IMR-90 (cell line): Measurements from ENCODE around the gene GAPVD1. TPM values are rescaled to one million over a fixed set of nuclear protein-coding genes. Genes with fewer than 3 reads are reported as not detected.

ENCODE experiments used
- ATAC-seq: fragments of 200-7000 bp; cut with Tn5 transposase; 2 replicates; pipeline ENCODE4 v1.9.1; 2020; ENCODE audit warnings: low read depth, mild to moderate bottlenecking, moderate library complexity
- BruUV-seq: library from RNA; stranded (reverse); fragments of 400-500 nt; replicated peaks from 2 replicates; lab custom pipeline; 2021; lab: Mats Ljungman, UMichigan
- CTCF ChIA-PET: fragments of 300-600 bp; formaldehyde crosslinking; extraction: SDS; loops from one replicate; lab custom pipeline; 2021; ENCODE audit warnings: antibody characterized with exemption; lab: Yijun Ruan, JAX
- POLR2A ChIA-PET: fragments of 300-600 bp; sonication (Branson Sonifier 250); formaldehyde crosslinking; loops from one replicate; lab custom pipeline; 2022; ENCODE audit warnings: antibody characterized with exemption; ENCODE audit not compliant: unreplicated experiment; lab: Charles Lee
- DNase-seq: peaks from one replicate; pipeline ENCODE4 v3.0.0; 2013
- H2AFZ ChIP-seq: replicated peaks from 2 replicates; pipeline ENCODE3; 2013; ENCODE audit warnings: low read length, mild to moderate bottlenecking; ENCODE audit not compliant: poor library complexity
- H2AK5ac ChIP-seq: 2 replicates; pipeline ENCODE4 v1.6.1; 2013; ENCODE audit warnings: low read depth, low read length, inconsistent platforms
- H2AK9ac ChIP-seq: replicated peaks from 2 replicates; pipeline ENCODE3; 2013; ENCODE audit warnings: mild to moderate bottlenecking, low read depth, low read length, moderate library complexity; ENCODE audit not compliant: poor library complexity
- H2BK120ac ChIP-seq: 2 replicates; pipeline ENCODE4 v1.6.1; 2013; ENCODE audit warnings: low read depth, low read length, inconsistent platforms
- H2BK15ac ChIP-seq: 3 replicates; pipeline ENCODE4 v1.6.1; 2013; ENCODE audit warnings: low read depth, low read length, inconsistent platforms
- H2BK20ac ChIP-seq: 2 replicates; pipeline ENCODE4 v1.6.1; 2013; ENCODE audit warnings: low read depth, mild to moderate bottlenecking, inconsistent platforms, low read length, moderate library complexity
- H2BK5ac ChIP-seq: 2 replicates; pipeline ENCODE4 v1.6.1; 2013; ENCODE audit warnings: mild to moderate bottlenecking, low read depth, low read length, inconsistent platforms; ENCODE audit not compliant: poor library complexity, severe bottlenecking
- H3K14ac ChIP-seq: replicated peaks from 2 replicates; pipeline ENCODE4 v1.6.1; 2013; ENCODE audit warnings: low read depth, low read length, inconsistent platforms
- H3K18ac ChIP-seq: 2 replicates; pipeline ENCODE4 v1.6.1; 2013; ENCODE audit warnings: low read depth, low read length, control low read depth
- H3K23ac ChIP-seq: 2 replicates; pipeline ENCODE4 v1.6.1; 2013; ENCODE audit warnings: low read depth, low read length, inconsistent platforms
- H3K27ac ChIP-seq: 2 replicates; pipeline ENCODE4 v1.5.1; 2013; ENCODE audit warnings: mild to moderate bottlenecking, control low read depth, low read length; ENCODE audit not compliant: insufficient read depth
- H3K27me3 ChIP-seq: 2 replicates; pipeline ENCODE4 v1.6.1; 2013; ENCODE audit warnings: low read length; ENCODE audit not compliant: control insufficient read depth, insufficient read depth
- H3K36me3 ChIP-seq: 2 replicates; pipeline ENCODE4 v1.6.1; 2013; ENCODE audit warnings: low read length, mixed read lengths; ENCODE audit not compliant: control insufficient read depth, insufficient read depth
- H3K4ac ChIP-seq: 2 replicates; pipeline ENCODE4 v1.6.1; 2013; ENCODE audit warnings: low read depth, low read length, inconsistent platforms
- H3K4me1 ChIP-seq: 2 replicates; pipeline ENCODE4 v1.6.1; 2013; ENCODE audit warnings: low read length, mixed read lengths; ENCODE audit not compliant: control insufficient read depth, insufficient read depth
- H3K4me2 ChIP-seq: 2 replicates; pipeline ENCODE4 v1.6.1; 2013; ENCODE audit warnings: low read depth, mild to moderate bottlenecking, control low read depth, low read length, moderate library complexity
- H3K4me3 ChIP-seq: 2 replicates; pipeline ENCODE4 v1.5.1; 2013; ENCODE audit warnings: low read depth, mild to moderate bottlenecking, control low read depth, low read length, moderate library complexity; ENCODE audit not compliant: insufficient read depth
- H3K56ac ChIP-seq: 2 replicates; pipeline ENCODE4 v1.6.1; 2013; ENCODE audit warnings: low read length, inconsistent platforms; ENCODE audit not compliant: insufficient read depth; ENCODE audit errors: extremely low read depth
- H3K79me1 ChIP-seq, 2 experiments: 2 replicates each; pipeline ENCODE4 v1.6.1; 2013; ENCODE audit warnings: low read length in 2 of 2, inconsistent platforms in 1 of 2, low read depth in 1 of 2
- H3K9ac ChIP-seq: 2 replicates; pipeline ENCODE4 v1.6.1; 2013; ENCODE audit warnings: low read depth, low read length, control low read depth
- H3K9me1 ChIP-seq: 2 replicates; pipeline ENCODE4 v1.6.1; 2013; ENCODE audit warnings: low read length, inconsistent platforms; ENCODE audit not compliant: insufficient read depth
- H3K9me3 ChIP-seq: 2 replicates; pipeline ENCODE4 v1.6.1; 2013; ENCODE audit warnings: low read length; ENCODE audit not compliant: control insufficient read depth, insufficient read depth
- H4K20me1 ChIP-seq: 2 replicates; pipeline ENCODE4 v1.6.1; 2013; ENCODE audit warnings: low read length, inconsistent platforms; ENCODE audit not compliant: insufficient read depth
- H4K5ac ChIP-seq: 2 replicates; pipeline ENCODE4 v1.6.1; 2013; ENCODE audit warnings: mild to moderate bottlenecking, low read depth, low read length, control low read depth
- H4K8ac ChIP-seq, 2 experiments: 2 replicates each; pipeline ENCODE4 v1.6.1; 2013; ENCODE audit warnings: low read depth in 2 of 2, low read length in 2 of 2, control low read depth in 1 of 2, inconsistent platforms in 1 of 2
- H4K91ac ChIP-seq: 2 replicates; pipeline ENCODE4 v1.6.1; 2013; ENCODE audit warnings: low read depth, low read length, inconsistent platforms; ENCODE audit not compliant: insufficient read depth
- BHLHE40 ChIP-seq: fragments of 150-350 bp; IDR thresholded peaks from 2 replicates; pipeline ENCODE4 v1.6.1; 2016; ENCODE audit warnings: mild to moderate bottlenecking, low read depth, low read length
- CEBPB ChIP-seq: IDR thresholded peaks from 2 replicates; pipeline ENCODE4 v1.6.1; 2012; ENCODE audit warnings: low read depth, low read length, improper control_type of control experiment
- CHD1 ChIP-seq: IDR thresholded peaks from 2 replicates; pipeline ENCODE4 v1.6.1; 2012; ENCODE audit warnings: low read depth, low read length, improper control_type of control experiment
- FOS ChIP-seq: fragments of 150-350 bp; IDR thresholded peaks from 2 replicates; pipeline ENCODE4 v1.6.1; 2016; ENCODE audit warnings: low read depth, low read length
- MAZ ChIP-seq: IDR thresholded peaks from 2 replicates; pipeline ENCODE4 v1.6.1; 2012; ENCODE audit warnings: low read depth, mild to moderate bottlenecking, low read length, improper control_type of control experiment, moderate library complexity, borderline replicate concordance
- POLR2A ChIP-seq: IDR thresholded peaks from 2 replicates; pipeline ENCODE4 v1.6.1; 2012; ENCODE audit warnings: mild to moderate bottlenecking, low read depth, low read length
- RAD21 ChIP-seq: IDR thresholded peaks from 2 replicates; pipeline ENCODE4 v1.6.1; 2012; ENCODE audit warnings: low read length, improper control_type of control experiment
- RCOR1 ChIP-seq: IDR thresholded peaks from 2 replicates; pipeline ENCODE4 v1.6.1; 2012; ENCODE audit warnings: mild to moderate bottlenecking, low read length, improper control_type of control experiment; ENCODE audit not compliant: insufficient replicate concordance
- SMC3 ChIP-seq: fragments of 150-350 bp; IDR thresholded peaks from 2 replicates; pipeline ENCODE4 v1.6.1; 2016; ENCODE audit warnings: low read depth, mild to moderate bottlenecking, antibody characterized with exemption, low read length, moderate library complexity
- WGBS, 2 experiments: methylation state at CpG; one replicate each; pipeline versions ENCODE4 v1.1.5 to v1.1.7; 2013; ENCODE audit warnings: missing lambda C conversion rate in 2 of 2; ENCODE audit not compliant: insufficient read length in 1 of 2; ENCODE audit errors: extremely low coverage in 2 of 2; 5-methylcytosine and 5-hydroxymethylcytosine counted together
- dilution Hi-C: fragments of 300-500 bp; cut with HindIII; formaldehyde crosslinking; loops from one replicate; pipeline ENCODE4 v1.14.3; 2018; ENCODE audit warnings: low sequenced_read_pairs; ENCODE audit not compliant: unreplicated experiment
- in situ Hi-C: fragments of 300-500 bp; cut with MboI; formaldehyde crosslinking; loops from 3 replicates; pipeline ENCODE4 v1.14.3; 2019; ENCODE audit warnings: low sequenced_read_pairs, inconsistent platforms, mixed read lengths
- intact Hi-C: fragments of 100-400 bp; cut with micrococcal nuclease; formaldehyde crosslinking; loops from 2 replicates; pipeline ENCODE4 v1.10.0; 2022
- polyA plus RNA-seq, 3 experiments: library from polyadenylated mRNA; depleted of rRNA; stranded (reverse); fragments of >200 nt; gene quantifications; 2 replicates each; pipeline ENCODE4 v1.2.3, GENCODE V29; 2012; ENCODE audit warnings: low replicate concordance in 1 of 3
- total RNA-seq: library from RNA; depleted of rRNA; stranded (reverse); fragments of >200 nt; gene quantifications from 2 replicates; pipeline ENCODE4 v1.2.3, GENCODE V29; 2012
- TF ChIP-seq, protein P1 (sequence below): fragments of 150-350 bp; IDR thresholded peaks from 2 replicates; pipeline ENCODE4 v1.6.1; 2016; ENCODE audit warnings: low read depth, mild to moderate bottlenecking, low read length, moderate library complexity, borderline replicate concordance

The GAPVD1 gene
- total and polyA plus RNA-seq, 2 of the 4 experiments (the other 2 are of a cell fraction) = 13.8 to 50.9 TPM

DNA sequence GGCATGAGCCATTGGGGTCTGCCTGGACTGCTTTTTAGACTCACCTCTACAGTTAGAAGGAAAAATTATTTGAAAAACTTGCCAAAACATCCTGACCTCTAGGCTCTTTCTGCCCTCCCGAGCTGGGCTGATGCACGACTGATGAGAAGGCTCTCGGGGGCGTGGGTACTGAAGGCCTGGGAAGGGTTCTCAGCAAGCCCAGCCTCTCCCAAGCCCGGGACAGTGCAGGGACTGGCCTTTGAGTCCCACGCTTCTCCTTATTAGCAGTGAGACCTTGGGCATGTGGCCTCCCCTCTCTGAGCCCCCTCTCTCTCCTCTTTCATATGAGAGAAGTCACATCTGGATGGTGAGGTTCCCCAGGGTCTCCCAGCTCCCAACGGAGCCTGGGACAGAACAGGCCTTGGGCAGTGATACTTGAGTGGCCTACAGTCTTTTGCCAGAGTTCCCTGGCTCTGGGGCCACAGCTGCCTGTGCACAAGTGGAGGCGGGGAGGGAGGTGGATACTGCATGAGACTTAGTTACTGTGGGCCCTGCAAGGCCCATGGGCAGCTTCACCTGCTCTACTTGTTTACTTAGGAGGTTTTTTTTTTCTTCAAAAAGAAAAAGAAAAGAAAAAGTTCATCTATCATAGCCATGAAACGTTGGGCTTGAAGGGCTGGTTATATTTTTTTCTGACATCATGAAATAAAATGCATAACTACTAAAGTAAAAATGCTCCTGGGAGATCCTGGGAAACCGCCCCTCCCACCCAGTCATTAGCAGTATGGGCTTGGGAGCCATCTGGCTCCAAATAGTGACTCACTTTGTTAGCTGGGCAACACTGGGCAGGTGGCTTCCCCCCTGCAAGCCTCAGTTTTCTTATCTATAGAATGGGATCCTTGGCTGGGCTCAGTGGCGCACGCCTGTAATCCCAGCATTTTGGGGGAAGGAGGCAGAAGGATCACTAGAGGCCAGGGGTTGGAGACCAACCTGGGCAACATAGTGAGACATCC is 139.4 kb downstream of the GAPVD1 start:
- no peak overlapping the region for H2BK5ac ChIP-seq
- no CpG with 5 or more reads among the region's 12 CpGs for WGBS, 2 experiments
- H2AK9ac ChIP-seq = no peak overlapping the region
- in situ Hi-C loops (loop anchor here (10.0 to 25.0 kb wide), 3 partner anchors 234 to 1086 kb away; no protein-coding TSS in a partner anchor), intact Hi-C loops (loop anchor here (10.0 kb wide), 1 partner anchor 1094 kb away; no protein-coding TSS in a partner anchor), dilution Hi-C loops (no loop called here)
- H3K9ac ChIP-seq = no peak overlapping the region
- ATAC-seq = no peak
- H2BK120ac ChIP-seq = no peak overlapping the region
- H4K8ac ChIP-seq = no peak overlapping the region
- H3K4me2 ChIP-seq = no peak overlapping the region
- no peak overlapping the region for H2AFZ ChIP-seq
- H3K18ac ChIP-seq = no peak overlapping the region
- H3K9me1 ChIP-seq = no peaks in the 10 kb centered on the region
- no peak overlapping the region for H3K27ac ChIP-seq
- H3K36me3 ChIP-seq = no peaks in the 10 kb centered on the region
- H2AK5ac ChIP-seq = no peak overlapping the region
- no peak overlapping the region for H4K5ac ChIP-seq
- H3K9me3 ChIP-seq = no peaks in the 10 kb centered on the region
- no peak overlapping the region for H2BK15ac ChIP-seq
- peaks cover 3% of the 10 kb centered on the region; the same call in 1 of the 2 replicates for H3K27me3 ChIP-seq
- no peak overlapping the region for H3K14ac ChIP-seq
- H3K23ac ChIP-seq = no peak overlapping the region
- peak; percentile 21 for DNase-seq
- TF ChIP-seq SMC3 (no peak), CEBPB (no peak), RAD21 (no peak), POLR2A (no peak), FOS (no peak), BHLHE40 (no peak), RCOR1 (no peak), CHD1 (no peak), MAZ (no peak)
- TF ChIP-seq, protein P1, sequence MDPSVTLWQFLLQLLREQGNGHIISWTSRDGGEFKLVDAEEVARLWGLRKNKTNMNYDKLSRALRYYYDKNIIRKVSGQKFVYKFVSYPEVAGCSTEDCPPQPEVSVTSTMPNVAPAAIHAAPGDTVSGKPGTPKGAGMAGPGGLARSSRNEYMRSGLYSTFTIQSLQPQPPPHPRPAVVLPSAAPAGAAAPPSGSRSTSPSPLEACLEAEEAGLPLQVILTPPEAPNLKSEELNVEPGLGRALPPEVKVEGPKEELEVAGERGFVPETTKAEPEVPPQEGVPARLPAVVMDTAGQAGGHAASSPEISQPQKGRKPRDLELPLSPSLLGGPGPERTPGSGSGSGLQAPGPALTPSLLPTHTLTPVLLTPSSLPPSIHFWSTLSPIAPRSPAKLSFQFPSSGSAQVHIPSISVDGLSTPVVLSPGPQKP = no peak
- no peak overlapping the region for H3K4me3 ChIP-seq
- BruUV-seq = no TSS peak
- ChIA-PET CTCF (no interaction called here), POLR2A (interaction anchor here (0.6 kb wide), 1 partner anchor 384 kb away, joined by 3 read pairs; no protein-coding TSS in a partner anchor)
- H3K56ac ChIP-seq = no peak overlapping the region
- H3K4me1 ChIP-seq = no peaks in the 10 kb centered on the region
- no peaks in the 10 kb centered on the region for H3K79me1 ChIP-seq
- H4K20me1 ChIP-seq = no peaks in the 10 kb centered on the region
- H3K4ac ChIP-seq = no peak overlapping the region
- no peak overlapping the region for H4K91ac ChIP-seq
- no peak overlapping the region for H2BK20ac ChIP-seq
